NCI-H526 treated with DMSO at 0.1 percent for 48 hours (cell line): ENCODE data around the gene MYL3.

Experiments
- DNase-seq: peaks from one replicate; lab custom pipeline; 2025; lab: John Stamatoyannopoulos, UW

MYL3 gene

GRCh38 chr3:46865031-46865507 is 1.8 kb upstream of the MYL3 start:
- DNase-seq = no peak

GRCh38 chr3:46864061-46864881 is 1.0 kb upstream of the MYL3 start:
- DNase-seq = no peak

- no peak for DNase-seq
These were observed 747 bp downstream of the MYL3 start for GRCh38 chr3:46862369-46863025.

GRCh38 chr3:46861605-46862368 is 1.5 kb downstream of the MYL3 start:
- DNase-seq = no peak

- DNase-seq = no peak
These were observed 2.2 kb downstream of the MYL3 start for GRCh38 chr3:46860810-46861604.

GRCh38 chr3:46860017-46860809 is 3.0 kb downstream of the MYL3 start:
- DNase-seq = no peak

- DNase-seq = no peak
These were observed 4.1 kb downstream of the MYL3 start for GRCh38 chr3:46859001-46859710.

GRCh38 chr3:46858456-46858855 is 4.8 kb downstream of the MYL3 start:
- no peak for DNase-seq

GRCh38 chr3:46857485-46858341 is 5.5 kb downstream of the MYL3 start:
- no peak for DNase-seq

- no peak for DNase-seq
These were observed 6.4 kb downstream of the MYL3 start for GRCh38 chr3:46856576-46857471.

GRCh38 chr3:46854555-46854991 is 8.7 kb downstream of the MYL3 start:
- no peak for DNase-seq

- no peak for DNase-seq
These were observed 9.5 kb downstream of the MYL3 start for GRCh38 chr3:46853441-46854415.

GRCh38 chr3:46852839-46853355 is 10.3 kb downstream of the MYL3 start:
- no peak for DNase-seq

GRCh38 chr3:46852334-46852720 is 10.9 kb downstream of the MYL3 start:
- DNase-seq = no peak

GRCh38 chr3:46851364-46852333 is 11.6 kb downstream of the MYL3 start:
- no peak for DNase-seq

GRCh38 chr3:46850468-46850779 is 12.8 kb downstream of the MYL3 start:
- no peak for DNase-seq
